ENCODE data around the gene APOB.

DNA sequence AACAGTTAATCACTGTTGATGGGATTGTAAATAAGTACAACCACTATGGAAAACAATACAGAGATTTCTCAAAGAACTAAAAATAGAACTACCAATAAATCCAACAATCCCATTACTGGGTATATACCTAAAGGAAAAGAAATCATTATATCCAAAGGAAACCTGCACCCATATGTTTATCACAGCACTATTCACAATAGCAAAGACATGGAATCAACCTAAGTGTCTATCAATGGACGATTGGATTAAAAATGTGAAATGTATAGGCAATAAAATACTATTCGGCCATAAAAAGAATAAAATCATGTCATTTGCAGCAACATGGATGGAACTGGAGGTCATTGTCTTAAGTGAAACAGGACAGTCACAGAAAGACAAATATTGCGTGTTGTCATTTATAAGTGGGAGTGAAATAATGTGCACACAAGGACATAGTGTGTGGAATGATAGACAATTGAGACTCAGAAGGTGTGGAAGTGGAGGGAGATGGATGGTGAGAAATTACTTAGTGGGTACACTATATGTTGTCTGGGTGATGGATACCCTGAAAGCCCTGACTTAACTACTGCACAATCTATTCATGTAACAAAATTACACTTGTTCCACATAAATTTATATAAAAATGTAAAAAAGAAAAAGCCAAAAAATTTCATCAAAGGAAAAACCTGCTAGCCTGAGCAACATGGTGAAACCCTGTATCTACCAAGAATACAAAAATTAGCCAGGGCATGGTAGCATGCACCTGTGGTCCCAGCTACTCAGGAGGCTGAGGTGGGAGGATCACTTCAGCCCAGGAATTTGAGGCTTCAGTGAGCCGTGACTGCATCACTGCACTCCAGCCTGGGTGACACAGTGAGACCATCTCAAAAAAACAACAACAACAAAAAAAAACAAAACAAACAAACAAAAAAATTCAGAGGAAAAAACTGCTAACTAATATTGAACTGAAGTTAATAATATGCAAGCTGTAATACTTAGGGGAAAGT is 12.6 kb downstream of the APOB start:
- TF ChIP-seq, protein P1, sequence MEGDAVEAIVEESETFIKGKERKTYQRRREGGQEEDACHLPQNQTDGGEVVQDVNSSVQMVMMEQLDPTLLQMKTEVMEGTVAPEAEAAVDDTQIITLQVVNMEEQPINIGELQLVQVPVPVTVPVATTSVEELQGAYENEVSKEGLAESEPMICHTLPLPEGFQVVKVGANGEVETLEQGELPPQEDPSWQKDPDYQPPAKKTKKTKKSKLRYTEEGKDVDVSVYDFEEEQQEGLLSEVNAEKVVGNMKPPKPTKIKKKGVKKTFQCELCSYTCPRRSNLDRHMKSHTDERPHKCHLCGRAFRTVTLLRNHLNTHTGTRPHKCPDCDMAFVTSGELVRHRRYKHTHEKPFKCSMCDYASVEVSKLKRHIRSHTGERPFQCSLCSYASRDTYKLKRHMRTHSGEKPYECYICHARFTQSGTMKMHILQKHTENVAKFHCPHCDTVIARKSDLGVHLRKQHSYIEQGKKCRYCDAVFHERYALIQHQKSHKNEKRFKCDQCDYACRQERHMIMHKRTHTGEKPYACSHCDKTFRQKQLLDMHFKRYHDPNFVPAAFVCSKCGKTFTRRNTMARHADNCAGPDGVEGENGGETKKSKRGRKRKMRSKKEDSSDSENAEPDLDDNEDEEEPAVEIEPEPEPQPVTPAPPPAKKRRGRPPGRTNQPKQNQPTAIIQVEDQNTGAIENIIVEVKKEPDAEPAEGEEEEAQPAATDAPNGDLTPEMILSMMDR (IDR thresholded peaks at IDR 0.05), result no peak
- no peak for TF ChIP-seq RNF2 (IDR thresholded peaks at IDR 0.05; ENCODE audit: borderline replicate concordance, low read depth)
- TF ChIP-seq RAD21 (conservative IDR thresholded peaks at IDR 0.05 in 1 of 2, IDR thresholded peaks at IDR 0.05 in 1 of 2), result no peak
- TF ChIP-seq KDM1A (IDR thresholded peaks at IDR 0.05; ENCODE audit: low read depth), result no peak
- TF ChIP-seq, protein P2, sequence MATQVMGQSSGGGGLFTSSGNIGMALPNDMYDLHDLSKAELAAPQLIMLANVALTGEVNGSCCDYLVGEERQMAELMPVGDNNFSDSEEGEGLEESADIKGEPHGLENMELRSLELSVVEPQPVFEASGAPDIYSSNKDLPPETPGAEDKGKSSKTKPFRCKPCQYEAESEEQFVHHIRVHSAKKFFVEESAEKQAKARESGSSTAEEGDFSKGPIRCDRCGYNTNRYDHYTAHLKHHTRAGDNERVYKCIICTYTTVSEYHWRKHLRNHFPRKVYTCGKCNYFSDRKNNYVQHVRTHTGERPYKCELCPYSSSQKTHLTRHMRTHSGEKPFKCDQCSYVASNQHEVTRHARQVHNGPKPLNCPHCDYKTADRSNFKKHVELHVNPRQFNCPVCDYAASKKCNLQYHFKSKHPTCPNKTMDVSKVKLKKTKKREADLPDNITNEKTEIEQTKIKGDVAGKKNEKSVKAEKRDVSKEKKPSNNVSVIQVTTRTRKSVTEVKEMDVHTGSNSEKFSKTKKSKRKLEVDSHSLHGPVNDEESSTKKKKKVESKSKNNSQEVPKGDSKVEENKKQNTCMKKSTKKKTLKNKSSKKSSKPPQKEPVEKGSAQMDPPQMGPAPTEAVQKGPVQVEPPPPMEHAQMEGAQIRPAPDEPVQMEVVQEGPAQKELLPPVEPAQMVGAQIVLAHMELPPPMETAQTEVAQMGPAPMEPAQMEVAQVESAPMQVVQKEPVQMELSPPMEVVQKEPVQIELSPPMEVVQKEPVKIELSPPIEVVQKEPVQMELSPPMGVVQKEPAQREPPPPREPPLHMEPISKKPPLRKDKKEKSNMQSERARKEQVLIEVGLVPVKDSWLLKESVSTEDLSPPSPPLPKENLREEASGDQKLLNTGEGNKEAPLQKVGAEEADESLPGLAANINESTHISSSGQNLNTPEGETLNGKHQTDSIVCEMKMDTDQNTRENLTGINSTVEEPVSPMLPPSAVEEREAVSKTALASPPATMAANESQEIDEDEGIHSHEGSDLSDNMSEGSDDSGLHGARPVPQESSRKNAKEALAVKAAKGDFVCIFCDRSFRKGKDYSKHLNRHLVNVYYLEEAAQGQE (IDR thresholded peaks at IDR 0.05), result no peak
- TF ChIP-seq RARB (CRISPR knock-in tag; IDR thresholded peaks at IDR 0.05), result no peak
- no peak for TF ChIP-seq SMC3 (IDR thresholded peaks at IDR 0.05)
- no peak for TF ChIP-seq ZNF302 (CRISPR knock-in tag; IDR thresholded peaks at IDR 0.05)
- no peak for TF ChIP-seq MYC (IDR thresholded peaks at IDR 0.05; ENCODE audit: borderline replicate concordance, low read length)
- TF ChIP-seq POLR2A (IDR thresholded peaks at IDR 0.05; ENCODE audit: low read length), result no peak
- no peak for TF ChIP-seq PHF8 (IDR thresholded peaks at IDR 0.05; ENCODE audit: borderline replicate concordance, low read depth)
- TF ChIP-seq, protein P3, sequence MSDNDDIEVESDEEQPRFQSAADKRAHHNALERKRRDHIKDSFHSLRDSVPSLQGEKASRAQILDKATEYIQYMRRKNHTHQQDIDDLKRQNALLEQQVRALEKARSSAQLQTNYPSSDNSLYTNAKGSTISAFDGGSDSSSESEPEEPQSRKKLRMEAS (IDR thresholded peaks at IDR 0.05), result no peak

Measured in A549 (cell line).